ENCODE measurements around the gene PPIP5K1.

DNA sequence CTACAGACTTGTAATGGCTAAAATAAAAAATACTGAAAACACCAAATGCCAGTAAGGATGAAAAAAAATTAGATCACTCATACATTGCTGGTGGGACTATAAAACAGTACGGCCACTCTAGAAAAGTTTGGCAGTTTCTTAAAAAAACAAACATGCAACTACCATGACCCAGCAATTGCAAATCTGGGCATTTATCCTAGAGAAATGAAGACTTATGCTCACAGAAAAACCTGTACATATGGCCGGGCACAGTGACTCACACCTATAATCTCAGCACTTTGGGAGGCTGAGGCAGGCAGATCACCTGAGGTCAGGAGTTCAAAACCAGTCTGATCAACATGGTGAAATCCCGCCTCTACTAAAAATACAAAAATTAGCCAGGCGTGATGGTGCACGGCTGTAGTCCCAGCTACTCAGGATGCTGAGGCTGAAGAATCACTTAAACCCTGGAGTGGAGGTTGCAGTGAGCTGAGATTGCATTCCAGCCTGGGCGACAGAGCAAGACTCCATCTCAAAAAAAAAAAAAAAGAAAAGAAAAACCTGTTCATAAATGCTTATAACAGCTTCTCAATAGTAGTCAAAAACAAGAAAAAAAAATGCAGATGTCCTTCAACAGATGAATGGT, 102.6 kb downstream of the PPIP5K1 start:
- TF ChIP-seq POLR2A (IDR thresholded peaks at IDR 0.05; ENCODE audit: low read length), result no peak
- no peak for TF ChIP-seq GATA1 (IDR thresholded peaks at IDR 0.05; ENCODE audit: low read depth, low read length)

Data from erythroblast (primary cell).